ENCODE results near the gene COL9A3. TPM values are rescaled to one million over a fixed set of nuclear protein-coding genes. Genes with fewer than 3 reads are reported as not detected.

Gene COL9A3
- total RNA-seq, 1 experiment from 2014 or later, result 150 TPM

- Histone ChIP-seq H4K20me1 (ENCODE audit: control insufficient read depth, insufficient read depth, insufficient read length) (no peaks in the 10 kb centered on the region), H2AK5ac (ENCODE audit: insufficient read length, low read length) (no peak overlapping the region), H3K4ac (ENCODE audit: low read depth, low read length) (no peak overlapping the region), H3K79me2 (ENCODE audit: insufficient read depth, low read length) (no peaks in the 10 kb centered on the region), H3K23me2 (ENCODE audit: insufficient read length, low read depth, low read length, poor library complexity, severe bottlenecking) (no peaks in the 10 kb centered on the region), H3K27me3 (ENCODE audit: insufficient read depth, low read length) (no peaks in the 10 kb centered on the region), H2BK12ac (ENCODE audit: insufficient read length, low read depth, low read length) (no peak overlapping the region), H2BK15ac (ENCODE audit: low read depth, low read length) (no peak overlapping the region), H3K18ac (ENCODE audit: insufficient read length, low read depth, low read length) (no peak overlapping the region), H2AFZ (ENCODE audit: low read length) (no peak overlapping the region), H4K8ac (replicated peaks; ENCODE audit: insufficient read length, low read depth, low read length) (no peak overlapping the region), H3K9me3 (ENCODE audit: control insufficient read depth, low read depth, low read length) (no peaks in the 10 kb centered on the region), H3K79me1 (ENCODE audit: insufficient read depth, low read depth, low read length, poor library complexity, severe bottlenecking) (no peaks in the 10 kb centered on the region), H3K9ac (ENCODE audit: extremely low read depth, insufficient read length, low read length) (no peak overlapping the region), H3K23ac (ENCODE audit: insufficient read length, low read depth, low read length) (no peak overlapping the region), H4K91ac (ENCODE audit: insufficient read length, low read depth, low read length) (no peak overlapping the region), H3K4me1 (ENCODE audit: insufficient read depth, low read length) (no peaks in the 10 kb centered on the region; the same call in 1 of the 2 replicates), H3K27ac (ENCODE audit: insufficient read length, low read depth, low read length) (no peak overlapping the region), H3K14ac (ENCODE audit: insufficient read depth, low read length) (no peak overlapping the region), H3K56ac (ENCODE audit: insufficient read length, low read depth, low read length) (no peak overlapping the region), H3K4me2 (ENCODE audit: insufficient read depth, insufficient read length, low read length) (no peak overlapping the region), H2BK20ac (ENCODE audit: low read depth, low read length, poor library complexity, severe bottlenecking) (no peak overlapping the region), H2BK120ac (ENCODE audit: low read depth, low read length, poor library complexity, severe bottlenecking) (no peak overlapping the region), H4K5ac (ENCODE audit: insufficient read length, low read depth, low read length) (no peak overlapping the region), H3T11ph (ENCODE audit: low read length) (no peak overlapping the region), H2BK5ac (ENCODE audit: insufficient read length, low read length) (no peak overlapping the region)
- H3K27me3 Mint-ChIP-seq (ENCODE audit: low read depth), result no peaks in the 10 kb centered on the region
- peaks cover 43 to 81% (median 50%) of the 10 kb centered on the region in 3 experiments for H3K36me3 Mint-ChIP-seq (ENCODE audit: insufficient read depth in 1 of 3, low read depth in 3 of 3)
- no CpG with 5 or more reads among the region's 7 CpGs for WGBS (ENCODE audit: extremely low coverage, insufficient read length, low lambda C conversion rate)
- peak overlapping the region in 2 of 3 experiments; percentile 79 to 82; a peak in 3 of 7 replicates for H3K27ac Mint-ChIP-seq
- no peak overlapping the region for H3K4me3 Mint-ChIP-seq
- no peaks in the 10 kb centered on the region for H3K9me3 Mint-ChIP-seq
- no peak for TF ChIP-seq CTCF (conservative IDR thresholded peaks at IDR 0.05)
- no peak for DNase-seq
- peaks cover 24 to 28% of the 10 kb centered on the region in 2 experiments for H3K4me1 Mint-ChIP-seq
Observed at GRCh38 chr20:62886709-62887058, 69.8 kb downstream of the COL9A3 start.

All from H9 (cell line).